Measurements from ENCODE around the gene HS6ST3.

DNA sequence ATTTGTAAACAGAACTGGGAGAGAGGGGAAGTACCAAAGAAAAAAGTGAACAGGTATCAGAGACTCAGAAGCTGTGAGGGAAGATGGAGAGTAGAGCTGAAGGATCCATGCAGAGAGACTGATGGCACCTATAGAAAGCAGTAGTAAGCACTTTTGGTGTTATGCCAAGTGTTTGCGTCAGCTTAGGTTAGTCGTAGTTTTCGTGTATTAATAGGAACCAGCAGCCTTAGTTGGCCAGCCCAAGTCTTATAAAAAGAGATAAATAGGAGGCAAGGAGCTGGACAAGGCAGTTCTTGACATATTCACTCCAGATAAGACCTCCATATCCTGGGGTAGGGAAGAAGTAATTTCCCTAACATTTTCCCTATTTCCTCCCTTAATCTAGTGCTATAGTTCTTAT, 690.2 kb downstream of the HS6ST3 start:
- TF ChIP-seq, protein P1, sequence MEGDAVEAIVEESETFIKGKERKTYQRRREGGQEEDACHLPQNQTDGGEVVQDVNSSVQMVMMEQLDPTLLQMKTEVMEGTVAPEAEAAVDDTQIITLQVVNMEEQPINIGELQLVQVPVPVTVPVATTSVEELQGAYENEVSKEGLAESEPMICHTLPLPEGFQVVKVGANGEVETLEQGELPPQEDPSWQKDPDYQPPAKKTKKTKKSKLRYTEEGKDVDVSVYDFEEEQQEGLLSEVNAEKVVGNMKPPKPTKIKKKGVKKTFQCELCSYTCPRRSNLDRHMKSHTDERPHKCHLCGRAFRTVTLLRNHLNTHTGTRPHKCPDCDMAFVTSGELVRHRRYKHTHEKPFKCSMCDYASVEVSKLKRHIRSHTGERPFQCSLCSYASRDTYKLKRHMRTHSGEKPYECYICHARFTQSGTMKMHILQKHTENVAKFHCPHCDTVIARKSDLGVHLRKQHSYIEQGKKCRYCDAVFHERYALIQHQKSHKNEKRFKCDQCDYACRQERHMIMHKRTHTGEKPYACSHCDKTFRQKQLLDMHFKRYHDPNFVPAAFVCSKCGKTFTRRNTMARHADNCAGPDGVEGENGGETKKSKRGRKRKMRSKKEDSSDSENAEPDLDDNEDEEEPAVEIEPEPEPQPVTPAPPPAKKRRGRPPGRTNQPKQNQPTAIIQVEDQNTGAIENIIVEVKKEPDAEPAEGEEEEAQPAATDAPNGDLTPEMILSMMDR (IDR thresholded peaks at IDR 0.05) = no peak
- TF ChIP-seq POLR2A (IDR thresholded peaks at IDR 0.05) (no peak), POLR2AphosphoS5 (IDR thresholded peaks at IDR 0.05) (no peak), EP300 (IDR thresholded peaks at IDR 0.05) (no peak)

Measured in upper lobe of left lung (tissue), 4 donors.